Measurements from ENCODE around the gene TRAPPC8. TPM values are rescaled to one million over a fixed set of nuclear protein-coding genes. Genes with fewer than 3 reads are reported as not detected.
A peak's percentile ranks its signal among the peaks of the same experiment; 100 is the strongest.
"Not testable (repeated sequence)": the region's sequence is repeated elsewhere in the genome, so short reads cannot be mapped to it uniquely, and the experiment has no call there.

The TRAPPC8 gene
- total RNA-seq, 1 donor, result 25.0 TPM

DNA sequence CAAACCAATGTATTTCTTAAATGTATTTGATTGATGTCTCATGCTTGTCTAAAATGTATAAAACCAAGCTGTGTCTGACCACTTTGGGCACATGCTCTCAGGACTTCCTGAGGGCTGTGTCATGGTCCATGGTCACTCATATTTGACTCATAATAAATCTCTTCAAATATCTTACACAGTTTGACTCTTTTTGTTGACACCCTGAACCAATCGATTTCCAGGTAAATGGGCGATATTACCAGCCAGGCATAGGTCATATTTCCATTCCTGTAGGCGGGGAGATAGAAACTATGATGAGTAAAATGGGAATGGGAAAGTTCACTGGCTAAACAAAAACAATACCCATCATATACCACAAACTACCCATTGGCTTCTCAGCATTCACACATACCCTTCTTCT, 9.3 kb upstream of the TRAPPC8 start:
- Histone ChIP-seq H3K4me3 (ENCODE audit: low read length) (no peak overlapping the region), H3K4me1 (ENCODE audit: insufficient read depth, low read length) (no peaks in the 10 kb centered on the region), H3K27me3 (ENCODE audit: insufficient read depth, low read length) (no peaks in the 10 kb centered on the region), H3K9me3 (ENCODE audit: low read depth, low read length) (no peaks in the 10 kb centered on the region)

DNA sequence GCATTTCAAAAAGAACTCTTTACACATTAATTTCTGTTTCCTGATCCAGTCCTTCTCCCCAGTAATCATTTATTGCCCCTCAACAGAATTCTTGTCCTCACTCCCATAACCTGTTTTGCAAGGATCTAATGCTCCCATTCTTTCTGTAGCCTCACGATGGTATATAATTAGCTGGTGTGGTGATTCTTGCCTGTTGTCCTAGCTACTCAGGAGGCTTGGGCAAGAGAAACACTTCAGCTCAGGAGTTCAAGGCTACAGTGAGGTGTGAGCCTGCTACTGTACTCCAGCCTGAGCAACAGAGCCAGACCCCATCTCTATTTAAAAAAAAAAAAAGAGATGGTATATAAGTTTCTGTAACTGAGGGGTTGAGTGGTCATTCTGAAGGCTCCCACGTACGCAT, 7.7 kb upstream of the TRAPPC8 start:
- Histone ChIP-seq H3K27me3 (ENCODE audit: insufficient read depth, low read length) (no peaks in the 10 kb centered on the region), H3K4me1 (ENCODE audit: insufficient read depth, low read length) (no peaks in the 10 kb centered on the region), H3K4me3 (ENCODE audit: low read length) (no peak overlapping the region), H3K9me3 (ENCODE audit: low read depth, low read length) (no peaks in the 10 kb centered on the region)

DNA sequence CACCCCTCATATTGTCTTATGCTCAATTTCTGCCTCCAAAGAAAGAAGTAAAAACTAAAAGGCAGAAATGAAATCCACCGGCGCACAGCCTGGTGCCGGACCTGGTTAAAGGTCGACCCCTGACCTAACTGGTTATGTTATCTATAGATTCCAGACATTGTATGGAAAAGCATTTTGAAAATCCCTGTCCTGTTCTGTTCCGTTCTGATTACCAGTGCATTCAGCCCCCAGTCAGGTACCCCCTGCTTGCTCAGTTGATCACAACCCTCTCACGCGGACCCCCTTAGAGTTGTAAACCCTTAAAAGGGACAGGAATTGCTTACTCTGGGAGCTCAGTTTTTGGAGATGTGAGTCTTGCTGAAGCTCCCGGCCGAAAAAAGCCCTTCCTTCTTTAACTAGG, 5.4 kb upstream of the TRAPPC8 start:
- not testable (repeated sequence) for H3K4me3 ChIP-seq (ENCODE audit: low read length); H3K27me3 ChIP-seq (ENCODE audit: insufficient read depth, low read length); H3K9me3 ChIP-seq (ENCODE audit: low read depth, low read length); H3K4me1 ChIP-seq (ENCODE audit: insufficient read depth, low read length)

DNA sequence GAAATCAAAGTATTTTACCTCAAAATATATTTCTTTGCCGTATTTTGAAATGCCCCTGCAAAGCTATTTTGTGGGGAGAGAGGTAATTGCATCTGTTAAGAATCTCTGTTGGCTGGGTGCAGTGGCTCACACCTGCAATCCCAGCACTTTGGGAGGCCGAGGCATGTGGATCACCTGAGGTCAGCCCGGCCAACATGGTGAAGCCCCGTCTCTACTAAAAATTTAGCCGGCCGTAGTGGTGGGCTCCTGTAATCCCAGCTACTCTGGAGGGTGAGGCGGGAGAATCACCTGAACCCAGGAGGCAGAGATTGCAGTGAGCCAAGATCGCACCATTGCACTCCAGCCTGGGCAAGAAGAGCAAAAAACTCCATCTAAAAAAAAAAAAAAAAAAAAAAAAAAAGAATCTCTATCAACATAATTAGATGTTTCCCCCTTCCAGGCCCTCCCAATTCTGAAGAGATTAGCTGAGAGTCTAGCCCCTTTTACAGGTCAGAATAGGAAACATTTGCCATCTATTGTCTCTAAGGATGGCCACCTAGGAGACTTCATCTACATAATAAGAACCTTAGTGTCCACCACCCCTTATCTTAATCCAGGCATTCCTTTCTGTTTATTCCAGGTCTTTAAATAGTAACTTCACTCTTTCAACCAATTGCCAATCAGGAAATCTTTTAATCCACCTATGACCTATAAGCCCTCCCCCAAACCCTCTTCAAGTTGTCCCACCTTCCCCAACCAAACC, 3.5 kb upstream of the TRAPPC8 start:
- no peak overlapping the region for H3K4me3 ChIP-seq (ENCODE audit: low read length)
- H3K27me3 ChIP-seq (ENCODE audit: insufficient read depth, low read length), result no peaks in the 10 kb centered on the region
- peaks cover 14% of the 10 kb centered on the region for H3K4me1 ChIP-seq (ENCODE audit: insufficient read depth, low read length)
- H3K9me3 ChIP-seq (ENCODE audit: low read depth, low read length), result no peaks in the 10 kb centered on the region

DNA sequence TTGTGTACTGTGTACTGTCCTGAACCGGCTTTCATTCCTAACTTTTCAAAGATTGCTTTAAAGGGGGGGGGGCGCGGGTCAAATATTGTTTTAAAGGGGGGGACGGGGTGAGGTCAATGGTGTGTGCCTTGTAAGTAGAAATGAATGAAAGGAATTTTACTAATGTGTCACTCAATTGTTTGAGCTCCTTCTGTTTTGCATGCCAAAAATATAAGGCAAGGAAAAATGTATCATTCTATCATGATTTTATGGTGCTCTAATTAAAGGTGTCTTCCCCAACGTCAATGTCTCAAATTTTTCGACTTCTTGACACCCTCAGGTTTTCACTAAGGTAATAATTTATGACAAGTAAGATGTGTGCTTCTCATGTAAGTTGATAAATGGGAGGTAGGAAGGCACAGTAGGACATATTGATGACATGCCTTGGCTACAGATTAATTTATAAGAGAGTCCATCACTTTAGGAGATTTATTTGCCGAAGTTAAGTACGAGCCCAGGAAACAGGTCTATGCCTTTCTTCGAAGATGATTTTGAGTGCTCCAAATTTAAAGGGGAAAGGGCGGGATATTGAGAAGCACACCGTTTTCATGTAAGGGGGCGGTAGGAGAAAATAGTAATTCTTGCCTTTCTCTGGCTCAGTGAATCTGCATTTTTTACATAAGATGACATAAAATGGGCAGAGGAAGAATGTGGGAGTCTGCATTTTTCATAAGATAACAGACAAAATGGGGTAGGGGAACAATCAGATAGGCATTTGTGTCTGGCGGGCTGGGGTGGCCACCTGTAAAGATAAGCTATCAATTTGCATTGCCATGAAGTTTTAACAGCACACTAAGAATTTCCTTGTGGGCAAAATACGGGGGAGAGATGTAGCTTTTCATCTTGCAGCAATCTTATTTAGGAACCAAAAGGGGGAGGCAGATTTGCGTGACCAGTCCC, 1.2 kb upstream of the TRAPPC8 start:
- H3K4me1 ChIP-seq (ENCODE audit: insufficient read depth, low read length), result peaks cover 34% of the 10 kb centered on the region
- no peaks in the 10 kb centered on the region for H3K27me3 ChIP-seq (ENCODE audit: insufficient read depth, low read length)
- no peaks in the 10 kb centered on the region for H3K9me3 ChIP-seq (ENCODE audit: low read depth, low read length)
- H3K4me3 ChIP-seq (ENCODE audit: low read length), result peak overlapping the region; percentile 95

GRCh38 chr18:31942291-31942998, 483 bp downstream of the TRAPPC8 start:
- no peaks in the 10 kb centered on the region for H3K9me3 ChIP-seq (ENCODE audit: low read depth, low read length)
- H3K27me3 ChIP-seq (ENCODE audit: insufficient read depth, low read length), result no peaks in the 10 kb centered on the region
- peak overlapping the region; percentile 95 for H3K4me3 ChIP-seq (ENCODE audit: low read length)
- H3K4me1 ChIP-seq (ENCODE audit: insufficient read depth, low read length), result peaks cover 34% of the 10 kb centered on the region

DNA sequence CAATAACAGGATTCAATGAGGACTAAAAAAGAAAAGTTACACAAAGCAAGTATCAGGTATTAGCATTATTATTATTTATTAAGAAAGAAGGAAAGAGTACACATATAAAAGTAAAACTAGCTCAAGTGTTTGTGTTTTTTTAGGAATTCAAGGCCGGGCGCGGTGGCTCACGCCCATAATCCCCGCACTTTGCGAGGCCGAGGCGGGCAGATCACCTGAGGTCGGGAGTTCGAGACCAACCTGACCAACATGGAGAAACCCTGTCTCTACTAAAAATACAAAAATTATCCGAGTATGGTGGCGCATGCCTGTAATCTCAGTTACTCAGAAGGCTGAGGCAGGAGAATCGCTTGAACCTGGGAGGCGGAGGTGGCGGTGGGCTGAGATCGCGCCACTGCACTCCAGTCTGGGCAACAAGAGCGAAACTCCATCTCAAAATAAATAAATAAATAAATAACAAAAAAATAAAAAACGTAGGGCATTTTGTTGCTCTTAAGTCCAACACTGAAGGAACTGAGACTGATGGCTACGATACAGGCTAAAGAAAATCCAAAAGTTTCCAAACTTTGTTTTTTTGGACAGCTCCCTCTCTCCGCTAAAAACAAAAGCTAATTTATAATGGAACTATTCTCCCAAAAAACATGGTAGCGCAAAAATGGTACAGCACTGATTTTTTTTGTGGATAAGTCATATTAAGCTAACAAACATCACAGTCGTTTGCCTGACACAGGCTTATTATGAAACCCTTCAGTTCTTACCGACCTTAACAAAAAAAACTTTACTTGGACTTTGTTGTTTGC, 1.7 kb downstream of the TRAPPC8 start:
- Histone ChIP-seq H3K9me3 (ENCODE audit: low read depth, low read length) (no peaks in the 10 kb centered on the region), H3K4me3 (ENCODE audit: low read length) (no peak overlapping the region), H3K4me1 (ENCODE audit: insufficient read depth, low read length) (peaks cover 34% of the 10 kb centered on the region), H3K27me3 (ENCODE audit: insufficient read depth, low read length) (no peaks in the 10 kb centered on the region)

DNA sequence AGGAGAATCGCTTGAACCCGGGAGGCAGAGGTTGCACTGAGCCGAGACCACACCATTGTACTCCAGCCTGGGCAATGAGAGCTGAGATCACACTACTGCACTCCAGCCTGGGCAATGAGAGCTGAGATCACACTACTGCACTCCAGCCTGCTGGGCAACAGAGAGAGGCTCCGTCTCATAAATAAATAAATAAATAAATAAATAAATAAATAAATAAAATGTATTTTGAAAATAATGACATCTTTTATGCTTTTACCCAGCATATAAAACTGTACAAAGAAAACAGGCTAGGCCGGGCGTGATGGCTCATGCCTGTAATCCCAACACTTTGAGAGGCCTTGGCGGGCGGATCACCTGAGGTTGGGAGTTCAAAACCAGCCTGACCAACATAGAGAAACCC, 8.2 kb downstream of the TRAPPC8 start:
- not testable (repeated sequence) for H3K27me3 ChIP-seq (ENCODE audit: insufficient read depth, low read length); H3K9me3 ChIP-seq (ENCODE audit: low read depth, low read length); H3K4me3 ChIP-seq (ENCODE audit: low read length); H3K4me1 ChIP-seq (ENCODE audit: insufficient read depth, low read length)

DNA sequence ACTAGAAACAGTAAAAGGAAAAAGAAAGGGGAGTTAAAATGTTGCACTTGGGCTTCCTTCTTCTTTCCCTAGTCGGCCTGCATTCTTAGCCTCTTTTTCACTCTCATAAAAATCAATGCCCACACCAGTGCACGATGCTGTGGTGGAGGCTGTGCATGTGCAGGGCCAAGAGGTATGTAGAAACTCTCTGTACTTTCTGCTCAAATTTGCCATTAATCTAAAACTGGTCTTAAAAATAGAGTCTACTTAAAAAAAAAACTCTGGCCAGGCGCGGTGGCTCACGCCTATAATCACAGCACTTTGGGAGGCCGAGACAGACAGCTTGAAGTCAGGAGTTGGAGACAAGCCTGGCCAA, 11.1 kb downstream of the TRAPPC8 start:
- Histone ChIP-seq H3K4me3 (ENCODE audit: low read length) (no peak overlapping the region), H3K4me1 (ENCODE audit: insufficient read depth, low read length) (no peaks in the 10 kb centered on the region), H3K9me3 (ENCODE audit: low read depth, low read length) (no peaks in the 10 kb centered on the region), H3K27me3 (ENCODE audit: insufficient read depth, low read length) (no peaks in the 10 kb centered on the region)

- Histone ChIP-seq H3K27me3 (ENCODE audit: insufficient read depth, low read length) (no peaks in the 10 kb centered on the region), H3K4me1 (ENCODE audit: insufficient read depth, low read length) (no peaks in the 10 kb centered on the region), H3K4me3 (ENCODE audit: low read length) (no peak overlapping the region), H3K9me3 (ENCODE audit: low read depth, low read length) (no peaks in the 10 kb centered on the region)
Observed at GRCh38 chr18:31931163-31931885, 11.6 kb downstream of the TRAPPC8 start.

DNA sequence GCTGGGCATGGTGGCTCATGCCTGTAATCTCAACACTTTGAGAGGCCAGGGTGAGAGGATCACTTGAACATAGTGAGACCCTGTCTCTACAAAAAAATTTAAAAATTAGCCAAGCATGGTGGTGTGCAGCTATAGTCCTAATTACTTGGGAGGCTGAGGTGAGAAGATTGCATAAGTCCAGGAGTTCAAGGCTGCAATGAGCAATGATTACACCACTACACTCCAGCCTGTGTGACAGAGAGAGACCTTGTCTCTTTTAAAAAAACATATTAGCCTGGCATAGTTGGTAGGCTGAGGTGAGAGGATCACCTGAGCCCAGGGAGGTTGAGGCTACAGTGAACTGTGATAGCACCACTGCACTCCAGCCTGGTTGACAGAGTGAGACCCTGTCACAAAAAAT, 13.7 kb downstream of the TRAPPC8 start:
- Histone ChIP-seq H3K9me3 (ENCODE audit: low read depth, low read length) (no peaks in the 10 kb centered on the region), H3K4me1 (ENCODE audit: insufficient read depth, low read length) (no peaks in the 10 kb centered on the region), H3K4me3 (ENCODE audit: low read length) (no peak overlapping the region), H3K27me3 (ENCODE audit: insufficient read depth, low read length) (no peaks in the 10 kb centered on the region)

- not testable (repeated sequence) for H3K27me3 ChIP-seq (ENCODE audit: insufficient read depth, low read length); H3K9me3 ChIP-seq (ENCODE audit: low read depth, low read length); H3K4me1 ChIP-seq (ENCODE audit: insufficient read depth, low read length); H3K4me3 ChIP-seq (ENCODE audit: low read length)
Observed at GRCh38 chr18:31926988-31927387, 15.9 kb downstream of the TRAPPC8 start.

- H3K4me3 ChIP-seq (ENCODE audit: low read length), result no peak overlapping the region
- no peaks in the 10 kb centered on the region for H3K9me3 ChIP-seq (ENCODE audit: low read depth, low read length)
- H3K4me1 ChIP-seq (ENCODE audit: insufficient read depth, low read length), result no peaks in the 10 kb centered on the region
- H3K27me3 ChIP-seq (ENCODE audit: insufficient read depth, low read length), result no peaks in the 10 kb centered on the region
Observed at GRCh38 chr18:31920277-31920676, 22.7 kb downstream of the TRAPPC8 start.

GRCh38 chr18:31919366-31919765, 23.6 kb downstream of the TRAPPC8 start:
- H3K4me1 ChIP-seq (ENCODE audit: insufficient read depth, low read length); H3K27me3 ChIP-seq (ENCODE audit: insufficient read depth, low read length); H3K9me3 ChIP-seq (ENCODE audit: low read depth, low read length); H3K4me3 ChIP-seq (ENCODE audit: low read length): not testable (repeated sequence)

All from mononuclear cell (primary cell).